ENCODE data around the gene SFN. TPM values are rescaled to one million over a fixed set of nuclear protein-coding genes. Genes with fewer than 3 reads are reported as not detected.

SFN gene
- total and polyA plus RNA-seq, 2 of the 13 experiments (the other 11 are each of a cell fraction or from before 2014, with no cell fraction given) = 4.3 to 5.6 TPM

- TF ChIP-seq ZBED4 (CRISPR knock-in tag; IDR thresholded peaks at IDR 0.05; ENCODE audit: borderline replicate concordance) (peak; percentile 84; the same call in 1 of the 2 replicates), MEIS1 (CRISPR knock-in tag; IDR thresholded peaks at IDR 0.05; ENCODE audit: borderline replicate concordance) (peak; percentile 74; the same call in 1 of the 2 replicates), ZNF775 (CRISPR knock-in tag; IDR thresholded peaks at IDR 0.05; ENCODE audit: borderline replicate concordance) (no peak), TCF7 (IDR thresholded peaks at IDR 0.05; ENCODE audit: low read depth) (peak; percentile 32; the same call in 1 of the 2 replicates), ZNF136 (CRISPR knock-in tag; IDR thresholded peaks at IDR 0.05; ENCODE audit: low read depth) (no peak), UBTF (CRISPR knock-in tag; IDR thresholded peaks at IDR 0.05) (no peak; the same call in 1 of the 2 replicates), KMT2A (CRISPR knock-in tag; IDR thresholded peaks at IDR 0.05) (0 out of 2 replicates have a peak, but pooled peaks have one; percentile 29), AHR (CRISPR knock-in tag; IDR thresholded peaks at IDR 0.05) (no peak; the same call in 1 of the 2 replicates), ZNF670 (CRISPR knock-in tag; IDR thresholded peaks at IDR 0.05; ENCODE audit: borderline replicate concordance) (peak; percentile 49; the same call in 1 of the 2 replicates), SNAI1 (CRISPR knock-in tag; IDR thresholded peaks at IDR 0.05; ENCODE audit: borderline replicate concordance) (peak; percentile 81; the same call in 1 of the 2 replicates), IKZF4 (CRISPR knock-in tag; IDR thresholded peaks at IDR 0.05; ENCODE audit: borderline replicate concordance, low read depth, not compliant biosample characterization) (no peak), ZBTB38 (CRISPR knock-in tag; IDR thresholded peaks at IDR 0.05) (no peak), FOXO4 (CRISPR knock-in tag; conservative IDR thresholded peaks at IDR 0.05) (0 out of 2 replicates have a peak, but pooled peaks have one; percentile 14)
- TF ChIP-seq, protein P1, sequence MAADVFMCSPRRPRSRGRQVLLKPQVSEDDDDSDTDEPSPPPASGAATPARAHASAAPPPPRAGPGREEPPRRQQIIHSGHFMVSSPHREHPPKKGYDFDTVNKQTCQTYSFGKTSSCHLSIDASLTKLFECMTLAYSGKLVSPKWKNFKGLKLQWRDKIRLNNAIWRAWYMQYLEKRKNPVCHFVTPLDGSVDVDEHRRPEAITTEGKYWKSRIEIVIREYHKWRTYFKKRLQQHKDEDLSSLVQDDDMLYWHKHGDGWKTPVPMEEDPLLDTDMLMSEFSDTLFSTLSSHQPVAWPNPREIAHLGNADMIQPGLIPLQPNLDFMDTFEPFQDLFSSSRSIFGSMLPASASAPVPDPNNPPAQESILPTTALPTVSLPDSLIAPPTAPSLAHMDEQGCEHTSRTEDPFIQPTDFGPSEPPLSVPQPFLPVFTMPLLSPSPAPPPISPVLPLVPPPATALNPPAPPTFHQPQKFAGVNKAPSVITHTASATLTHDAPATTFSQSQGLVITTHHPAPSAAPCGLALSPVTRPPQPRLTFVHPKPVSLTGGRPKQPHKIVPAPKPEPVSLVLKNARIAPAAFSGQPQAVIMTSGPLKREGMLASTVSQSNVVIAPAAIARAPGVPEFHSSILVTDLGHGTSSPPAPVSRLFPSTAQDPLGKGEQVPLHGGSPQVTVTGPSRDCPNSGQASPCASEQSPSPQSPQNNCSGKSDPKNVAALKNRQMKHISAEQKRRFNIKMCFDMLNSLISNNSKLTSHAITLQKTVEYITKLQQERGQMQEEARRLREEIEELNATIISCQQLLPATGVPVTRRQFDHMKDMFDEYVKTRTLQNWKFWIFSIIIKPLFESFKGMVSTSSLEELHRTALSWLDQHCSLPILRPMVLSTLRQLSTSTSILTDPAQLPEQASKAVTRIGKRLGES (CRISPR knock-in tag; IDR thresholded peaks at IDR 0.05; ENCODE audit: borderline replicate concordance) = no peak
- TF ChIP-seq, protein P2, sequence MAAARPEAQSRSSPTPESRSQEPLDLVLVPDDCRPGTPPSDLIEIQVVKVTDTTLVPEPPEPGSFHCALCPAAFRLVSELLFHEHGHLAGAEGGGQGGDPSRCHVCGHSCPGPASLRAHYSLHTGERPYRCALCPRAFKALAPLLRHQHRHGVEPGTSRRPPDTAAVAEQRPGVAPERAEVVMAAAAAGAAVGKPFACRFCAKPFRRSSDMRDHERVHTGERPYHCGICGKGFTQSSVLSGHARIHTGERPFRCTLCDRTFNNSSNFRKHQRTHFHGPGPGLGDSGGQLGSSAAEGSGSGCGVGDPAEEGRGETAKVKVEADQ (CRISPR knock-in tag; IDR thresholded peaks at IDR 0.05; ENCODE audit: borderline replicate concordance) = no peak
Observed at GRCh38 chr1:26910343-26911160, 47.6 kb downstream of the SFN start (continued).

All from HepG2 (cell line).